ENCODE data around the gene BRPF1. TPM values are rescaled to one million over a fixed set of nuclear protein-coding genes. Genes with fewer than 3 reads are reported as not detected.

BRPF1 gene
- total and polyA plus RNA-seq, 2 experiments from 2014 or later = 10.4 to 18.3 TPM

DNA sequence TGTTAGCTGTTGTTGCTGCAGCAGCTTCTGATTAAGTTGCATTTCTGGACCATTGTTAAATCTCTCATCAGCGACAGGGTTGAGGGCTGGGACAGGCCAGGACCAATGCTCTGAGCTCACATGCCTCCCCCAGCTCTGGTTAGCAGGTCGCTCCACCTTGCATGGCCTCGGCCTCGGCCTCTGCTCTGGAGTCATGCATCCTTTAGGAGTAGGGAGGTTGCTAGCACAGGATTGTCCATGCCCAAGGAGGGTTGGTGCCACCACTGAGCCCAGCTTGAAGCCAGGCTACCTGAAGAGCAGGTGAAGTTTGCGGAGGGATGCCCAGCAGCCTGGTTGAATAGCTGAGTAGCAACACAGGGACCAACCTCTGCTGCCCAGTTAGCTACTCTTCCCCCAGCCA is 39.1 kb upstream of the BRPF1 start:
- H3K4me2 ChIP-seq (ENCODE audit: unreplicated experiment) = no peak overlapping the region
- no peak overlapping the region for H3K9ac ChIP-seq
- H3K79me2 ChIP-seq (ENCODE audit: insufficient read depth) = no peaks in the 10 kb centered on the region
- peaks cover 6% of the 10 kb centered on the region; the same call in 1 of the 2 replicates for H3K36me3 ChIP-seq (ENCODE audit: low read depth)
- H3K27me3 ChIP-seq (replicated peaks; ENCODE audit: insufficient read depth) = no peaks in the 10 kb centered on the region
- no peaks in the 10 kb centered on the region for H4K20me1 ChIP-seq (ENCODE audit: insufficient read depth)
- no peak overlapping the region for H2AFZ ChIP-seq
- H3F3A ChIP-seq (ENCODE audit: insufficient read depth) = no peaks in the 10 kb centered on the region
- no peak overlapping the region for H3K4me3 ChIP-seq
- no peak overlapping the region for H3K27ac ChIP-seq
- no peak for TF ChIP-seq EZH2 (IDR thresholded peaks at IDR 0.05; ENCODE audit: insufficient read depth, poor library complexity, severe bottlenecking)
- no peak for TF ChIP-seq EZH2phosphoT487 (IDR thresholded peaks at IDR 0.05; ENCODE audit: insufficient read depth, low read depth)
- no peak for DNase-seq
- H3K4me1 ChIP-seq (ENCODE audit: insufficient read depth) = no peaks in the 10 kb centered on the region
- no peaks in the 10 kb centered on the region for H3K9me3 ChIP-seq (ENCODE audit: low read depth)
- H3K9me2 ChIP-seq (ENCODE audit: insufficient read depth) = no peaks in the 10 kb centered on the region
- 97 to 100% methylated on average over 4 to 5 of the region's 5 CpGs for WGBS, 2 experiments (ENCODE audit: low coverage in 1 of 2, low lambda C conversion rate in 2 of 2, missing lambda C conversion rate in 2 of 2)
- in situ Hi-C loops (cut with MboI) = no loop called here

- Histone ChIP-seq H3K9ac (no peak overlapping the region), H4K20me1 (ENCODE audit: insufficient read depth) (no peaks in the 10 kb centered on the region), H2AFZ (no peak overlapping the region), H3K27ac (no peak overlapping the region), H3K79me2 (ENCODE audit: insufficient read depth) (no peaks in the 10 kb centered on the region), H3K4me3 (no peak overlapping the region), H3F3A (ENCODE audit: insufficient read depth) (no peaks in the 10 kb centered on the region), H3K9me3 (ENCODE audit: low read depth) (no peaks in the 10 kb centered on the region), H3K27me3 (replicated peaks; ENCODE audit: insufficient read depth) (no peaks in the 10 kb centered on the region), H3K4me2 (ENCODE audit: unreplicated experiment) (no peak overlapping the region), H3K9me2 (ENCODE audit: insufficient read depth) (no peaks in the 10 kb centered on the region), H3K4me1 (ENCODE audit: insufficient read depth) (no peaks in the 10 kb centered on the region), H3K36me3 (ENCODE audit: low read depth) (peaks cover 6% of the 10 kb centered on the region; the same call in 1 of the 2 replicates)
- TF ChIP-seq EZH2 (IDR thresholded peaks at IDR 0.05; ENCODE audit: insufficient read depth, poor library complexity, severe bottlenecking) = no peak
- no peak for TF ChIP-seq EZH2phosphoT487 (IDR thresholded peaks at IDR 0.05; ENCODE audit: insufficient read depth, low read depth)
- in situ Hi-C loops (cut with MboI) = no loop called here
- 73 to 80% methylated on average over 4 of the region's 4 CpGs for WGBS, 2 experiments (ENCODE audit: low coverage in 1 of 2, low lambda C conversion rate in 2 of 2, missing lambda C conversion rate in 2 of 2)
- DNase-seq = no peak
Observed at GRCh38 chr3:9695345-9695744, 36.2 kb upstream of the BRPF1 start.

DNA sequence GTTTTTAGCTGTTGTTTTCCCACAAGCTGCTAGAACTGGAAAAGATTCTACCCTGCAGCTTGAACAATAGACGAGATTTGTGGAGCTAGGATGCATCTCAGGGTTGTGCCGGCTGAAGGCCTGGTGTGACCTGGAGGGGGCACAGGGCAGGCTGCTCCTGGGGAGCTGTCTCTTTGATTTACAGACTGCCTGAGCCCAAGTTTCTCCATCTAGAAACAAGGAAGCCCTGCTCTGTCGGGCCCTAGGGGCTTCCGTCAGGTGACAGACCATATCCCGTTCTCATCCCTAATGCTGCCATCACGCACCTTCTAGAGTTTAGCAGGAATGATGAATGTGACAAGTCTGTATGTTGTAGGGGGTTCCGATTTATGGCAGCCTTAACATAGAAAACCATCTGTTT is 35.8 kb upstream of the BRPF1 start:
- H2AFZ ChIP-seq = no peak overlapping the region
- H3K36me3 ChIP-seq (ENCODE audit: low read depth) = peaks cover 6% of the 10 kb centered on the region; the same call in 1 of the 2 replicates
- no peak for TF ChIP-seq EZH2 (IDR thresholded peaks at IDR 0.05; ENCODE audit: insufficient read depth, poor library complexity, severe bottlenecking)
- H3K4me1 ChIP-seq (ENCODE audit: insufficient read depth) = no peaks in the 10 kb centered on the region
- no peaks in the 10 kb centered on the region for H4K20me1 ChIP-seq (ENCODE audit: insufficient read depth)
- no peaks in the 10 kb centered on the region for H3K27me3 ChIP-seq (replicated peaks; ENCODE audit: insufficient read depth)
- WGBS, 2 experiments (ENCODE audit: low coverage in 1 of 2, low lambda C conversion rate in 2 of 2, missing lambda C conversion rate in 2 of 2) = 73 to 75% methylated on average over 7 of the region's 7 CpGs
- no peak overlapping the region for H3K4me3 ChIP-seq
- no peak overlapping the region for H3K4me2 ChIP-seq (ENCODE audit: unreplicated experiment)
- H3K9ac ChIP-seq = no peak overlapping the region
- H3F3A ChIP-seq (ENCODE audit: insufficient read depth) = no peaks in the 10 kb centered on the region
- no peaks in the 10 kb centered on the region for H3K79me2 ChIP-seq (ENCODE audit: insufficient read depth)
- no peaks in the 10 kb centered on the region for H3K9me2 ChIP-seq (ENCODE audit: insufficient read depth)
- DNase-seq = no peak
- in situ Hi-C loops (cut with MboI) = no loop called here
- H3K27ac ChIP-seq = no peak overlapping the region
- H3K9me3 ChIP-seq (ENCODE audit: low read depth) = no peaks in the 10 kb centered on the region

- no peak for DNase-seq
- TF ChIP-seq EZH2 (IDR thresholded peaks at IDR 0.05; ENCODE audit: insufficient read depth, poor library complexity, severe bottlenecking) = no peak
- no peak for TF ChIP-seq EZH2phosphoT487 (IDR thresholded peaks at IDR 0.05; ENCODE audit: insufficient read depth, low read depth)
Observed at GRCh38 chr3:9696480-9697220, 34.9 kb upstream of the BRPF1 start.

More at GRCh38 chr3:9696480-9697220, 34.9 kb upstream of the BRPF1 start:
- H3K4me3 ChIP-seq = no peak overlapping the region
- H3K79me2 ChIP-seq (ENCODE audit: insufficient read depth) = no peaks in the 10 kb centered on the region
- no peak overlapping the region for H3K9ac ChIP-seq
- no peaks in the 10 kb centered on the region for H3K27me3 ChIP-seq (replicated peaks; ENCODE audit: insufficient read depth)
- H3K9me2 ChIP-seq (ENCODE audit: insufficient read depth) = no peaks in the 10 kb centered on the region
- H3K9me3 ChIP-seq (ENCODE audit: low read depth) = no peaks in the 10 kb centered on the region
- no peaks in the 10 kb centered on the region for H4K20me1 ChIP-seq (ENCODE audit: insufficient read depth)
- no peak overlapping the region for H2AFZ ChIP-seq
- H3K4me2 ChIP-seq (ENCODE audit: unreplicated experiment) = no peak overlapping the region
- no peaks in the 10 kb centered on the region for H3F3A ChIP-seq (ENCODE audit: insufficient read depth)
- H3K36me3 ChIP-seq (ENCODE audit: low read depth) = peaks cover 6% of the 10 kb centered on the region; the same call in 1 of the 2 replicates
- no peak overlapping the region for H3K27ac ChIP-seq
- in situ Hi-C loops (cut with MboI) = no loop called here
- H3K4me1 ChIP-seq (ENCODE audit: insufficient read depth) = no peaks in the 10 kb centered on the region
- 69 to 70% methylated on average over 5 of the region's 5 CpGs for WGBS, 2 experiments (ENCODE audit: low coverage in 1 of 2, low lambda C conversion rate in 2 of 2, missing lambda C conversion rate in 2 of 2)

Measured in GM23248 (cell line).